Measurements from ENCODE around the gene CD200.
"Not testable (repeated sequence)": the region's sequence is repeated elsewhere in the genome, so short reads cannot be mapped to it uniquely, and the experiment has no call there.

The CD200 gene

GRCh38 chr3:112394003-112394640 is 61.2 kb downstream of the CD200 start:
- no peak overlapping the region for H3K4me3 ChIP-seq (ENCODE audit: low read length)
- peak; percentile 62 for DNase-seq (ENCODE audit: low read depth)
- no peak for TF ChIP-seq CTCF (conservative IDR thresholded peaks at IDR 0.05; ENCODE audit: low read length)

GRCh38 chr3:112395181-112395895 is 62.4 kb downstream of the CD200 start:
- TF ChIP-seq CTCF (conservative IDR thresholded peaks at IDR 0.05; ENCODE audit: low read length), result no peak
- no peak overlapping the region for H3K4me3 ChIP-seq (ENCODE audit: low read length)
- peak; percentile 77 for DNase-seq (ENCODE audit: low read depth)

- no peak for DNase-seq (ENCODE audit: low read depth)
- H3K4me3 ChIP-seq (ENCODE audit: low read length), result no peak overlapping the region
- no peak for TF ChIP-seq CTCF (conservative IDR thresholded peaks at IDR 0.05; ENCODE audit: low read length)
These were observed 62.9 kb downstream of the CD200 start for GRCh38 chr3:112395896-112396290.

GRCh38 chr3:112397556-112397955 is 64.6 kb downstream of the CD200 start:
- peak; percentile 10 for DNase-seq (ENCODE audit: low read depth)
- no peak for TF ChIP-seq CTCF (conservative IDR thresholded peaks at IDR 0.05; ENCODE audit: low read length)
- H3K4me3 ChIP-seq (ENCODE audit: low read length), result no peak overlapping the region

- DNase-seq (ENCODE audit: low read depth), result no peak
- no peak for TF ChIP-seq CTCF (conservative IDR thresholded peaks at IDR 0.05; ENCODE audit: low read length)
- no peak overlapping the region for H3K4me3 ChIP-seq (ENCODE audit: low read length)
These were observed 66.1 kb downstream of the CD200 start for GRCh38 chr3:112399064-112399463.

GRCh38 chr3:112399554-112399953 is 66.6 kb downstream of the CD200 start:
- not testable (repeated sequence) for DNase-seq (ENCODE audit: low read depth); H3K4me3 ChIP-seq (ENCODE audit: low read length)

GRCh38 chr3:112400317-112400716 is 67.4 kb downstream of the CD200 start:
- DNase-seq (ENCODE audit: low read depth); H3K4me3 ChIP-seq (ENCODE audit: low read length): not testable (repeated sequence)

GRCh38 chr3:112401617-112402016 is 68.7 kb downstream of the CD200 start:
- no peak overlapping the region for H3K4me3 ChIP-seq (ENCODE audit: low read length)
- DNase-seq (ENCODE audit: low read depth), result no peak
- TF ChIP-seq CTCF (conservative IDR thresholded peaks at IDR 0.05; ENCODE audit: low read length), result no peak

Measured in AG10803 (cell line).